K562 (cell line): ENCODE results near the gene MFSD12. TPM values are rescaled to one million over a fixed set of nuclear protein-coding genes. Genes with fewer than 3 reads are reported as not detected.
A peak's percentile ranks its signal among the peaks of the same experiment; 100 is the strongest.

Source experiments
- CEBPB ChIP-seq: fragments of 450-650 bp; IDR thresholded peaks from 2 replicates; pipeline ENCODE4 v1.6.1; 2016; ENCODE audit warnings: missing genetic modification characterization, missing compliant biosample characterization
- GATAD2B ChIP-seq: fragments of 450-650 bp; IDR thresholded peaks from 2 replicates; pipeline ENCODE4 v1.6.1; 2017; ENCODE audit warnings: mild to moderate bottlenecking, borderline replicate concordance
- KAT8 ChIP-seq: fragments of 450-650 bp; IDR thresholded peaks from 2 replicates; pipeline ENCODE4 v1.6.1; 2016; ENCODE audit warnings: low read depth, mild to moderate bottlenecking
- NFATC3 ChIP-seq: fragments of 450-650 bp; IDR thresholded peaks from 2 replicates; pipeline ENCODE4 v1.6.1; 2017; ENCODE audit warnings: mild to moderate bottlenecking
- NFXL1 ChIP-seq: fragments of 450-650 bp; formaldehyde crosslinking; IDR thresholded peaks from 2 replicates; pipeline ENCODE4 v1.4.0; 2021; ENCODE audit warnings: mild to moderate bottlenecking
- PHB ChIP-seq: fragments of 250-450 bp; sonication (Bioruptor Pico); IDR thresholded peaks from 2 replicates; pipeline ENCODE4 v1.5.0; 2021
- POLR2B ChIP-seq: fragments of 450-650 bp; IDR thresholded peaks from 2 replicates; pipeline ENCODE4 v1.6.1; 2018; ENCODE audit warnings: low read depth; ENCODE audit not compliant: partially characterized antibody
- SRSF1 ChIP-seq: fragments of 200-400 bp; formaldehyde crosslinking; IDR thresholded peaks from 2 replicates; pipeline ENCODE4 v1.6.1; 2017; ENCODE audit warnings: mild to moderate bottlenecking, low read depth, low read length, moderate library complexity
- TCF7 ChIP-seq: sonication (generic); IDR thresholded peaks from 2 replicates; pipeline ENCODE4 v1.6.1; 2016; ENCODE audit warnings: antibody characterized with exemption, borderline replicate concordance
- ZNF507 ChIP-seq: conservative IDR thresholded peaks from 2 replicates; pipeline ENCODE4 v1.6.1; 2017; ENCODE audit warnings: missing genetic modification characterization, missing compliant biosample characterization
- ZNF551 ChIP-seq: fragments of 250-450 bp; sonication (Bioruptor Pico); IDR thresholded peaks from 2 replicates; pipeline ENCODE4 v1.5.0; 2021; ENCODE audit warnings: mild to moderate bottlenecking, moderate library complexity
- polyA plus RNA-seq, 8 experiments: library from polyadenylated mRNA; depleted of rRNA in 4 of 8; stranded (reverse) in 5 of 8; unstranded in 3 of 8; fragments of >200 nt; fragmentation: Nextera tagmentation in 2 of 8; fragmentation: Illumina TruSeq in 1 of 8; extraction: Ambion mirVana in 2 of 8; extraction: Trizol in 1 of 8; gene quantifications; 2 replicates each; pipeline versions ENCODE4 v1.2.1 to v1.2.3, GENCODE V29; 2011 to 2014; ENCODE audit warnings: inconsistent platforms in 1 of 8, missing spikeins in 1 of 8
- total RNA-seq, 7 experiments: library from RNA; depleted of rRNA in 6 of 7; stranded (reverse); fragments of >200 nt in 6 of 7; fragmentation: Illumina TruSeq in 2 of 7; extraction: Trizol in 2 of 7; gene quantifications; 2 replicates each; pipeline versions ENCODE4 v1.2.1 to v1.2.3, GENCODE V29; 2011 to 2021; ENCODE audit warnings: low replicate concordance in 1 of 7
- TF ChIP-seq, protein P1 (sequence below): fragments of 450-650 bp; IDR thresholded peaks from 2 replicates; pipeline ENCODE4 v1.6.1; 2016; ENCODE audit warnings: low read depth
- TF ChIP-seq, protein P2 (sequence below), 2 experiments: fragments of 450-650 bp in 1 of 2; sonication (generic) in 1 of 2; formaldehyde crosslinking in 1 of 2; IDR thresholded peaks in 1 of 2; conservative IDR thresholded peaks in 1 of 2; 2 replicates each; pipeline versions ENCODE4 v1.6.1 to v1.8.1; 2016 to 2023; ENCODE audit warnings: mild to moderate bottlenecking in 2 of 2, moderate library complexity in 2 of 2, inconsistent platforms in 1 of 2, missing genetic modification reagents in 1 of 2
- TF ChIP-seq, protein P3 (sequence below): fragments of 200-800 bp; sonication (Bioruptor generic); IDR thresholded peaks from 2 replicates; pipeline ENCODE4 v1.6.1; 2017; ENCODE audit warnings: missing genetic modification characterization, missing compliant biosample characterization
- TF ChIP-seq, protein P4 (sequence below): fragments of 250-450 bp; sonication (Bioruptor Pico); IDR thresholded peaks from 2 replicates; pipeline ENCODE4 v1.4.0; 2020

MFSD12 gene
- total and polyA plus RNA-seq, 9 of the 15 experiments (the other 6 are each of a cell fraction or from before 2014, with no cell fraction given): 0.69 to 112 (median 31.8) TPM

DNA sequence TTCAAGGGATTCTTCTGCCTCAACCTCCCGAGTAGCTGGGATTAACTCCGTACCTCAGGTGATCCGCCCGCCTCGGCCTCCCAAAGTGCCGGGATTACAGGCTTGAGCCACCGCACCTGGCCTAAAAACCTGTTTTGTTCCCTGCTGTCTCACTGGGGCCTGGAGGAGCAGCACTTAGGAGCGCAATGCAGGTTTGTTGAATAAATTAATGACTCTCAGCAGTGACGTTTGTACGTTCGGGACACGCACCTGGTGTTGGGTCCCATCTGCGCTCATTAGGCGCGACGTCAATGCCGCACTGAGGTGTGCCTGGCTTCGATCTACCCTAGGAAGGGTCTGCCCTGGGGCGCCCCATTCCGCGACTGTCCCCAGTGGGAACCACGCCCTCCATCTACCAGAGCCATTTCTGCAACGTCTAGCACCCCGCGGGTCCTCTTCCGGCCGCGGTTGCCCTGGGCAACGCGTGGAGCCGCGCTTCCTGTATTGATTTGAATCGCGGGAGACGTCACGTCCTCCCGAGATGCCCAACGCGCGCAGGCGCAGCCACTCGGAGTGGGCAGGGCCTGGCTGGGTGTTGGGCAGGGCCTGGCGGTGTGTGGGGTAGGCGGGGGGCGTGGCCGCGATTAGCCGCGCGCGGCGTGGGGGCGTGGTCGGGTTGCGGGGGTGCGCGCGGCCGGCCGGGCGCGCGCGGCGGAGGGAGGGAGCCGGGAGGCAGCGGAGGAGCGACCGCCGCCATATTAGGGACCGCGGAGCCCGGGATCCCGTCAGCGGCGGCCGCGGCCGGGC, 51.6 kb downstream of the MFSD12 start, which contains the start of gene FZR1 (continued):
- TF ChIP-seq, protein P1, sequence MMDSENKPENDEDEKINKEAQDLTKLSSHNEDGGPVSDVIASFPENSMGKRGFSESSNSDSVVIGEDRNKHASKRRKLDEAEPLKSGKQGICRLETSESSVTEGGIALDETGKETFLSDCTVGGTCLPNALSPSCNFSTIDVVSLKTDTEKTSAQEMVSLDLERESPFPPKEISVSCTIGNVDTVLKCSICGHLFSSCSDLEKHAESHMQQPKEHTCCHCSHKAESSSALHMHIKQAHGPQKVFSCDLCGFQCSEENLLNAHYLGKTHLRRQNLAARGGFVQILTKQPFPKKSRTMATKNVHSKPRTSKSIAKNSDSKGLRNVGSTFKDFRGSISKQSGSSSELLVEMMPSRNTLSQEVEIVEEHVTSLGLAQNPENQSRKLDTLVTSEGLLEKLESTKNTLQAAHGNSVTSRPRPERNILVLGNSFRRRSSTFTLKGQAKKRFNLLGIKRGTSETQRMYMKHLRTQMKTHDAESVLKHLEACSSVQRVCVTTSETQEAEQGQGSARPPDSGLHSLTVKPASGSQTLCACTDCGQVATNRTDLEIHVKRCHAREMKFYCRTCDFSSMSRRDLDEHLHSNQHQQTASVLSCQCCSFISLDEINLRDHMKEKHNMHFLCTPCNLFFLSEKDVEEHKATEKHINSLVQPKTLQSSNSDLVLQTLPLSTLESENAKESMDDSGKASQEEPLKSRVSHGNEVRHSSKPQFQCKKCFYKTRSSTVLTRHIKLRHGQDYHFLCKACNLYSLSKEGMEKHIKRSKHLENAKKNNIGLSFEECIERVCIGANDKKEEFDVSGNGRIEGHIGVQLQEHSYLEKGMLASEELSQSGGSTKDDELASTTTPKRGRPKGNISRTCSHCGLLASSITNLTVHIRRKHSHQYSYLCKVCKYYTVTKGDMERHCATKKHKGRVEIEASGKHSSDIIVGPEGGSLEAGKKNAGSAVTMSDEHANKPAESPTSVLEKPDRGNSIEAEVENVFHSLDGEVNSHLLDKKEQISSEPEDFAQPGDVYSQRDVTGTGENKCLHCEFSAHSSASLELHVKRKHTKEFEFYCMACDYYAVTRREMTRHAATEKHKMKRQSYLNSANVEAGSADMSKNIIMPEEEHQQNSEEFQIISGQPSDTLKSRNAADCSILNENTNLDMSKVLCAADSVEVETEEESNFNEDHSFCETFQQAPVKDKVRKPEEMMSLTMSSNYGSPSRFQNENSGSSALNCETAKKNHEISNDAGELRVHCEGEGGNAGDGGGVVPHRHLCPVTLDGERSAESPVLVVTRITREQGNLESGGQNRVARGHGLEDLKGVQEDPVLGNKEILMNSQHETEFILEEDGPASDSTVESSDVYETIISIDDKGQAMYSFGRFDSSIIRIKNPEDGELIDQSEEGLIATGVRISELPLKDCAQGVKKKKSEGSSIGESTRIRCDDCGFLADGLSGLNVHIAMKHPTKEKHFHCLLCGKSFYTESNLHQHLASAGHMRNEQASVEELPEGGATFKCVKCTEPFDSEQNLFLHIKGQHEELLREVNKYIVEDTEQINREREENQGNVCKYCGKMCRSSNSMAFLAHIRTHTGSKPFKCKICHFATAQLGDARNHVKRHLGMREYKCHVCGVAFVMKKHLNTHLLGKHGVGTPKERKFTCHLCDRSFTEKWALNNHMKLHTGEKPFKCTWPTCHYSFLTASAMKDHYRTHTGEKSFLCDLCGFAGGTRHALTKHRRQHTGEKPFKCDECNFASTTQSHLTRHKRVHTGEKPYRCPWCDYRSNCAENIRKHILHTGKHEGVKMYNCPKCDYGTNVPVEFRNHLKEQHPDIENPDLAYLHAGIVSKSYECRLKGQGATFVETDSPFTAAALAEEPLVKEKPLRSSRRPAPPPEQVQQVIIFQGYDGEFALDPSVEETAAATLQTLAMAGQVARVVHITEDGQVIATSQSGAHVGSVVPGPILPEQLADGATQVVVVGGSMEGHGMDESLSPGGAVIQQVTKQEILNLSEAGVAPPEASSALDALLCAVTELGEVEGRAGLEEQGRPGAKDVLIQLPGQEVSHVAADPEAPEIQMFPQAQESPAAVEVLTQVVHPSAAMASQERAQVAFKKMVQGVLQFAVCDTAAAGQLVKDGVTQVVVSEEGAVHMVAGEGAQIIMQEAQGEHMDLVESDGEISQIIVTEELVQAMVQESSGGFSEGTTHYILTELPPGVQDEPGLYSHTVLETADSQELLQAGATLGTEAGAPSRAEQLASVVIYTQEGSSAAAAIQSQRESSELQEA: no peak
- TF ChIP-seq, protein P2, sequence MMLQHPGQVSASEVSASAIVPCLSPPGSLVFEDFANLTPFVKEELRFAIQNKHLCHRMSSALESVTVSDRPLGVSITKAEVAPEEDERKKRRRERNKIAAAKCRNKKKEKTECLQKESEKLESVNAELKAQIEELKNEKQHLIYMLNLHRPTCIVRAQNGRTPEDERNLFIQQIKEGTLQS (IDR thresholded peaks at IDR 0.05): no peak
- TF ChIP-seq, protein P2 (CRISPR knock-in tag; conservative IDR thresholded peaks at IDR 0.05): no peak
- TF ChIP-seq, protein P3, sequence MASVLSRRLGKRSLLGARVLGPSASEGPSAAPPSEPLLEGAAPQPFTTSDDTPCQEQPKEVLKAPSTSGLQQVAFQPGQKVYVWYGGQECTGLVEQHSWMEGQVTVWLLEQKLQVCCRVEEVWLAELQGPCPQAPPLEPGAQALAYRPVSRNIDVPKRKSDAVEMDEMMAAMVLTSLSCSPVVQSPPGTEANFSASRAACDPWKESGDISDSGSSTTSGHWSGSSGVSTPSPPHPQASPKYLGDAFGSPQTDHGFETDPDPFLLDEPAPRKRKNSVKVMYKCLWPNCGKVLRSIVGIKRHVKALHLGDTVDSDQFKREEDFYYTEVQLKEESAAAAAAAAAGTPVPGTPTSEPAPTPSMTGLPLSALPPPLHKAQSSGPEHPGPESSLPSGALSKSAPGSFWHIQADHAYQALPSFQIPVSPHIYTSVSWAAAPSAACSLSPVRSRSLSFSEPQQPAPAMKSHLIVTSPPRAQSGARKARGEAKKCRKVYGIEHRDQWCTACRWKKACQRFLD (CRISPR knock-in tag): no peak
- 0 out of 2 replicates have a peak, but pooled peaks have one; percentile 24 for TF ChIP-seq TCF7
- TF ChIP-seq, protein P4, sequence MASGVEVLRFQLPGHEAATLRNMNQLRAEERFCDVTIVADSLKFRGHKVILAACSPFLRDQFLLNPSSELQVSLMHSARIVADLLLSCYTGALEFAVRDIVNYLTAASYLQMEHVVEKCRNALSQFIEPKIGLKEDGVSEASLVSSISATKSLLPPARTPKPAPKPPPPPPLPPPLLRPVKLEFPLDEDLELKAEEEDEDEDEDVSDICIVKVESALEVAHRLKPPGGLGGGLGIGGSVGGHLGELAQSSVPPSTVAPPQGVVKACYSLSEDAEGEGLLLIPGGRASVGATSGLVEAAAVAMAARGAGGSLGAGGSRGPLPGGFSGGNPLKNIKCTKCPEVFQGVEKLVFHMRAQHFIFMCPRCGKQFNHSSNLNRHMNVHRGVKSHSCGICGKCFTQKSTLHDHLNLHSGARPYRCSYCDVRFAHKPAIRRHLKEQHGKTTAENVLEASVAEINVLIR: peak; percentile 94
- no peak for TF ChIP-seq ZNF551 (CRISPR knock-in tag)
- TF ChIP-seq NFXL1 (CRISPR knock-in tag): no peak
- TF ChIP-seq KAT8: no peak
- TF ChIP-seq GATAD2B: peak; percentile 76; the same call in 1 of the 2 replicates
- TF ChIP-seq CEBPB (tag): peak; percentile 75; the same call in 1 of the 2 replicates
- no peak for TF ChIP-seq SRSF1
- peak; percentile 56 for TF ChIP-seq POLR2B
- no peak for TF ChIP-seq PHB (CRISPR knock-in tag)
- no peak for TF ChIP-seq ZNF507 (tag)
- 0 out of 2 replicates have a peak, but pooled peaks have one; percentile 22 for TF ChIP-seq NFATC3
